Activated effector memory CD4-positive, alpha-beta T cell treated with Interleukin-2 at 50 U/mL for 16 hours (primary cell): Measurements from ENCODE around the gene RPS6KB1.
"Not testable (repeated sequence)": the region's sequence is repeated elsewhere in the genome, so short reads cannot be mapped to it uniquely, and the experiment has no call there.

ENCODE experiments used
- DNase-seq: peaks from one replicate; pipeline ENCODE4 v3.0.0-alpha.2; 2020

Gene RPS6KB1

DNA sequence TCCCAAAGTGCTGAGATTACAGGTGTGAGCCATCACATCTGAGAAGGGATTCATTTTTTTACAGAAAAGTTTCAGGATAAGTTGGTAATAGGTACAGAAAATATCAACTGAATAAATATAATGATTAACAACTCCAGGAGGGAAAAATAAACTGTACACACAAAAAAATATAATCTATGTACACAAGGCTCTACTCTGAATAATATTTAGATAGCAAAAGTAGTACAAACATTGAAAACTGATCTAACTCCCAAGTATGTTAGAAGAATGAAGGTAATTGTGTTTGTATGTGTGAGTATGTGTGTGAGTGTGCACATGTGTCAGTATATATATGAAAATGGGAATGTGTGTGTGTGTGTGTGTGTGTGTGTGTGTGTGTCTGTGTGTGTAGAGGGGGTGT is 20.6 kb upstream of the RPS6KB1 start:
- no peak for DNase-seq

DNA sequence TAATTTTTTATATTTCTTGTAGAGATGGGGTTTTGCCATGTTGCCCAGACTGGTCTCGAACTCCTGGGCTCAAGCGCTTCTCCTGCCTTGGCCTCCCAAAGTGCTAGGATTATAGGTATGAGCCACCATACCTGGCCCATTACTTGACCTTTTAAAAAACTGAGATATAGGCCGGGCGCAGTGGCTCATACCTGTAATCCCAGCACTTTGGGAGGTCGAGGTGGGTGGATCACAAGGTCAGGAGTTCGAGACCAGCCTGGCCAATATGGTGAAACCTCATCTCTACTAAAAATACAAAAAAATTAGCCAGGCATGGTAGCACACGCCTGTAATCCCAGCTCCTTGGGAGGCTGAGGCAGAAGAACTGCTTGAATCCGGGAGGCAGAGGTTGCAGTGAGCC is 19.5 kb upstream of the RPS6KB1 start:
- DNase-seq, result not testable (repeated sequence)

GRCh38 chr17:59874376-59874775 is 18.5 kb upstream of the RPS6KB1 start:
- DNase-seq, result no peak

GRCh38 chr17:59876107-59876506 is 16.8 kb upstream of the RPS6KB1 start:
- no peak for DNase-seq

DNA sequence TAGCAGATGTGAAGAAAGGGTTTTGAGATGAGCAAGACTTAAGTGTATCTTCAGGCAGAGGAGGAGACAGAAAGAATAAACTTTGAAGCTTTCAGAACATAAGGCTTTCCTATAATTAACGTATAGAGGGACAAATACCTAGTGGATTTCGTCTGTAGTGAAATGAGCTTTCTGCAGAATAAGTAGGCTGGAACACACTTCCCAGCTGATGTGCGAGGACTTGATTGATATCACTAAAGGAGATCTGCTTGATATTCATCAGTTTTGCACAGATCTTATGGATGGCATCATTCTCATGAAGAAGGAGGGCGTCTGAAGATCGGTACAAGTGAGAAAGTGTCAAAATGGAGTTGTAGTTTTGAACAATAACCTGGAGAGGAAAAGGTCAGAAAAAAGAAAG is 15.0 kb upstream of the RPS6KB1 start:
- DNase-seq, result no peak

DNA sequence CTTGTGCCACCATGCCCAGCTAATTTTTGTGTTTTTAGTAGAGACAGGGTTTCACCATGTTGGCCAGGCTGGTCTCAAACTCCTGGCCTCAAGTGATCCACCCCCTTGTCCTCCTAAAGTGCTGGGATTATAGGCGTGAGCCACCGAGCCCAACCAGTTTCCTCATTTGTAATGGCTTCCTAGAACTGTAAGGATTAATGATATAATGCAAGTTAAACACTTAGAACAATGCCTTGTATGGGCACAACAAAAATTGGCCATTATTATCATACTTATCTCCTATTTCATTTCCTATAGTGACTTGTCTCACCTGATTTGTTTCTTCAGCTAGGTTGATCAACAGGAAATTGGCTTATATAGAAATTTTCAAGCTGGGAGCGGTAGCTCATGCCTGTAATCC is 14.3 kb upstream of the RPS6KB1 start:
- no peak for DNase-seq

- no peak for DNase-seq
These were observed 8.1 kb upstream of the RPS6KB1 start for GRCh38 chr17:59884861-59885260.

DNA sequence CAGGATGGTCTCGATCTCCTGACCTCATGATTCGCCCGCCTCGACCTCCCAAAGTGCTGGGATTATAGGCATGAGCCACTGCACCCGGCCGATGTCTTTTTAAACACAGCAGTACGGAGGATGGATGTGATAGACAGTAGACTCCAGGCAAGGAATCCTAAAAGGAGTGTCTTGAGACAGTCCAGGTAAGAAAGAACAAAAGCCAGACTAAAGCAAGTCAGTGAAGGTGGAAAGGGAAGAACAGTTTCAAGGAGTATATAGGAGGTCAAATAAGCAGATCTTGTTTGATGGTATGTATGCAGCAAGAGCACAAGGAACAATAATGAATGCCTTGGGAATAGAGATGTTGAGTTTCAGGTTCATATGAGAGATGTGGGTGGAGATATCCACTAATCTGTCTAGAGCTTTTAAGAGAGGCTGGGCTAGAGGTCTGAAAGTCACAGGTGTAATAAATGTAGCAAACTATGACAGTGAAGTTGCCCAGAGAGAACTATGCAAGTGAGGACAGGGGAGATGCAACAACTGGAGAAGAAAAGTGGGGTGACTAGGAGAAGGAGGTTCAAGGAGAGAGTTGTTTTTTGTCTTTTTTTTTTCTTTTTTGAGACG is 4.7 kb upstream of the RPS6KB1 start:
- no peak for DNase-seq

GRCh38 chr17:59890720-59891119 is 2.2 kb upstream of the RPS6KB1 start:
- no peak for DNase-seq

GRCh38 chr17:59892251-59892923 is 534 bp upstream of the RPS6KB1 start:
- DNase-seq, result no peak

GRCh38 chr17:59893676-59894100 is 767 bp downstream of the RPS6KB1 start:
- DNase-seq, result no peak

DNA sequence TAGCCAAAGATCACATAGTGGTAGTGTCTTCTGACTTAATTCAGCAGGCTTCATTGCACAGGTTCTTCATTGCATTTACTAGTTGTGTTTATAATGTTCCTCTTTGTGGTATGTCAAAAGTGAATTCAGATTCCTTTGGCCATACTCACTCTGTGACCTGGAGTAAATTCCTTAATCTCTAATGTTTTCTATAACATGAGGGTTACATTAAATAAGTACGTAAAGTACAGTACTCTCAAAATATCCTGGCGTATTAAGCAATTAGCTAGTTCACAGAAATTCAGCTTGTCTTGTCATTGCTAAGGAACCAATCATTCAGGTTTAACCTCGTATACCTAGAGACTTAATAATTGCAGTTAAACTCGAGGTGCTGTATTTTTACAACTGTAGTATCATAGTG is 4.2 kb downstream of the RPS6KB1 start:
- DNase-seq, result no peak

- no peak for DNase-seq
These were observed 6.2 kb downstream of the RPS6KB1 start for GRCh38 chr17:59899099-59899498.

DNA sequence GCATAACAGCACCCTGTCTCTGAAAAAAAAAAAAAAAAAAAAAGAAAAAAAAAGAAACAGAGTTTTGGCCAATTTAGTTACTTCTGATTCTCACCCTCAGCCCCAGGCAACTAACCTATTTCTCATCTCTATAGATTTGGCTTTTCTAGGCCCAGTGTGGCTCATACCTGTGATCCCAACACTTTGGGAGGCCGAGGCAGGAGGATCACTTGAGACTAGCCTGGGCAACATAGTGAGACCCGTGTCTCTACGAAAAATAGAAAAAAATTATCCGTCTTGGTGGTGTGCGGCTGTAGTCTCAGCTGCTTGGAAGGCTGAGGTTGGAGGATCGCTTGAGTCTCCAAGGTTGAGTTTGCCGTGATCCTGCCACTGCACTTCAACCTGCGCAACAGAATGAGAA is 8.7 kb downstream of the RPS6KB1 start:
- DNase-seq, result no peak

GRCh38 chr17:59903455-59903854 is 10.5 kb downstream of the RPS6KB1 start:
- no peak for DNase-seq

DNA sequence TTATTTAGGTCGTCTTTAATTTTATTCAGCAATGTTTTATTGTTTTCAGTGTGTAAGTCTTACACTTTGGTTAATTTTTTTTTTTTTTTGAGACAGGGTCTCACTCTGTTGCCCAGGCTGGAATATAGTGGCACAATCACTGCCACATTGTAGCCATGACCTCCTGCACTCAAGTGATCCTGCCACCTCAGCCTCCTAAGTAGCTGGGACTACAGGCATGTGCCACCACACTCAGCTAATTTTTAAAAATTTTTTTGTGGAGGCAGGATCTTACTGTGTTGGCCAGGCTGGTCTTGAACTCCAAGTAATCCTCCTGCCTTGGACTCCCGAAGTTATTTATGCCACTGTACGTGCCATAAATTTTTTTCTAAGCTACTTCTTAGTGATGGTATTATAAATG is 14.5 kb downstream of the RPS6KB1 start:
- DNase-seq, result no peak

GRCh38 chr17:59914274-59914854 is 21.4 kb downstream of the RPS6KB1 start:
- no peak for DNase-seq

DNA sequence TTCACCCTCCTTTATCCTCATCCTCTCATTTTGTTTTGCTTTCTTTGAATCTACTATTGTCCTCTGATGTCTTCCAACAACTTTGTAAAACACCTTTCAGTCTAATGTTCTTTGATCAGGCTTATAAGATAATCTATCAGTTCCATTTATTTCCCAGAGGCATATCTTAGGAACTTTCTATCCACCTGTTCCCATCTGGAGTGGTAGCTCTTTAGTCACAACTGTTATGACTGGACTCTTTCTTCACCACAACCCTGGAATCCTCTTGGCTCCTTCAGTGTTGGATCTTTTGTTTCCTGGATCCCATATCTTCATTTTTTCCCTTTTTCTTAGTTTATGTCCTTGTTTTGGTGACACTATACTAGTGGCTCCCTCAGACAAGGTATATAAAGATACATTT is 23.5 kb downstream of the RPS6KB1 start:
- no peak for DNase-seq

GRCh38 chr17:59920637-59921036 is 27.7 kb downstream of the RPS6KB1 start:
- not testable (repeated sequence) for DNase-seq

- DNase-seq, result not testable (repeated sequence)
These were observed 37.2 kb downstream of the RPS6KB1 start for GRCh38 chr17:59930121-59930520.

DNA sequence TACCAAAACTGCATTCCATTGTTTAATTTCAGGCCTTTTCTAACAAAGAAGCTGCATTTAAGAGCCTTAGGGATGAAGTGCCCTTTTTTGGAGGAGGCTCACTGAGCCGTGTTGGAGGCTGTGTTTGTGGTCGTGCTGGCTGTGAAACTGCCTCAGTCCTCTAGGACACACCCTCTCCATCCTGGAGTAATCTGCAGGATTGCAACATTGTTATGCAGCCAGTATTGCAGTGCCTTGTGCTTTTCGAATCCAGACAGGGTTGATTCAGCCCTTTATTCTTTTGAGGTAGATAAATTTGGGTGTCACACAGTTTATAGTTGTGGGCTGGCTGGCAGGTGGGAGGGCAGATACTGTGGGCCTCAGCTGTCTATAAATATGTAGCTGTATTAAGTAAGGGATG is 37.8 kb downstream of the RPS6KB1 start:
- not testable (repeated sequence) for DNase-seq

DNA sequence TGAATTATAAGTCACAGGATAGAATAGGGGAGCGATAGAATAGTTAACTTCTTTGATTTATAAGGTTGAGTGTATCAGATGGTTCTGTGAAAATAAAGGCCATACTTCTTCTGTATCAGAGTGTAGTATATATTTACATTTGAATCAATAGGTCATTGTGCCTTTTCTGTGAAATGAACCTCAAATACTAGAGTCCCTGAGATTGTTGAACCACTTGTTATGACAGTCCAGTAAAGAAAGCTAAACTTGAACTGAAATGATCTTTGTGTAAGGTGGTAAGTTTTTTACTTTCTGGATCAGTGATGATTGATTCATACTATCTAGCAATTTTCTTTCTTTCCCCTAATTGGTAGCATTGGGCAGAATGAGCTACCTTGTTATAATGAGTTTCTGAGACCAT is 40.4 kb downstream of the RPS6KB1 start:
- not testable (repeated sequence) for DNase-seq

DNA sequence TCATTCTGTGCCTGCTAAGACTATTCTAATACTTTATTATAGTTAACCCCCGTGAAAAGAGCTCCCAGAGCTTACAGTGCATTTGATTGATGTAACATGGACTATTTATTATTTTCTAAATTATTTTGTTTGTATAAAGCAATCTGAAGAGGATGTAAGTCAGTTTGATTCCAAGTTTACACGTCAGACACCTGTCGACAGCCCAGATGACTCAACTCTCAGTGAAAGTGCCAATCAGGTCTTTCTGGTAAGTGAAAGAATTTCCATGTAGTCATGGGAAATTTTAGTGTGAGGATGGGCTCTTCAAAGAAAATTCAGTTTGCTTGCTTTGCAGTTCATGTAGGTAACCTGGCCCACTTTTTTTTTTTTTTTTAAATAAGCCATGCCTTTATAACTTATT is 47.8 kb downstream of the RPS6KB1 start:
- DNase-seq, result not testable (repeated sequence)

DNA sequence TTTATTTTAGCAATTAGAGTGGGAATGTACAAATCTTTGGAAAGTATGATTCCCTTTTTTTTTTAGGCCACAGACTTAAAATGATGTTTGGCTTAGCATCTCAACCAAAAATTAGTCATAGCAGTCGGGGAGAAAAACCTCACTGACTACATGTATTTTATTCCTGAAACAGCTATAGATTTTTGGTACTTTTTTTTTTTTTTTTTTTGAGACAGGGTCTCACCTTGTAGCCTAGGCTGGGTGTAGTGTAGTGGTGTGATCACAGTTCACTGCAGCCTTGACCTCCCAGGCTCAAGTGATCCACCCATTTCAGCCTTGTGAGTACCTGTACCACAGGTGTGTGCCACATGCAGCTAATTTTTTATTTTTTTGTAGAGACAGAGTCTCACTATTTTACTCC is 48.2 kb downstream of the RPS6KB1 start:
- DNase-seq, result no peak

DNA sequence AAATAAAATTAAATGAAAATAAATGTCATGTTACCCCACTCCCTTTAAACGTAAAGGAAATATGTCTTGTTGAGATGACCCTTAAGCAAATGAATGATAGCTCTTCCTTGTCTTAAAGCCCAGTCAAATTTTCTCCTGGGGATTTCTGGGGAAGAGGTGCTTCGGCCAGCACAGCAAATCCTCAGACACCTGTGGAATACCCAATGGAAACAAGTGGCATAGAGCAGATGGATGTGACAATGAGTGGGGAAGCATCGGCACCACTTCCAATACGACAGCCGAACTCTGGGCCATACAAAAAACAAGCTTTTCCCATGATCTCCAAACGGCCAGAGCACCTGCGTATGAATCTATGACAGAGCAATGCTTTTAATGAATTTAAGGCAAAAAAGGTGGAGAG is 53.5 kb downstream of the RPS6KB1 start:
- not testable (repeated sequence) for DNase-seq
